ENCODE results near the gene CLASP1. TPM values are rescaled to one million over a fixed set of nuclear protein-coding genes. Genes with fewer than 3 reads are reported as not detected.
A peak's percentile ranks its signal among the peaks of the same experiment; 100 is the strongest.
"Not testable (repeated sequence)": the region's sequence is repeated elsewhere in the genome, so short reads cannot be mapped to it uniquely, and the experiment has no call there.

Gene CLASP1
- total and polyA plus RNA-seq, 8 donors, result 5.7 to 188 (median 20.8) TPM

- no peak for DNase-seq
- H3K27ac ChIP-seq, result no peak overlapping the region
- 83 to 94% (median 88%) methylated on average over 1 of the region's 1 CpG for WGBS, 5 donors
- TF ChIP-seq POLR2AphosphoS5 (IDR thresholded peaks at IDR 0.05) (no peak), EP300 (IDR thresholded peaks at IDR 0.05) (no peak), POLR2A (IDR thresholded peaks at IDR 0.05) (no peak)
- TF ChIP-seq, protein P1, sequence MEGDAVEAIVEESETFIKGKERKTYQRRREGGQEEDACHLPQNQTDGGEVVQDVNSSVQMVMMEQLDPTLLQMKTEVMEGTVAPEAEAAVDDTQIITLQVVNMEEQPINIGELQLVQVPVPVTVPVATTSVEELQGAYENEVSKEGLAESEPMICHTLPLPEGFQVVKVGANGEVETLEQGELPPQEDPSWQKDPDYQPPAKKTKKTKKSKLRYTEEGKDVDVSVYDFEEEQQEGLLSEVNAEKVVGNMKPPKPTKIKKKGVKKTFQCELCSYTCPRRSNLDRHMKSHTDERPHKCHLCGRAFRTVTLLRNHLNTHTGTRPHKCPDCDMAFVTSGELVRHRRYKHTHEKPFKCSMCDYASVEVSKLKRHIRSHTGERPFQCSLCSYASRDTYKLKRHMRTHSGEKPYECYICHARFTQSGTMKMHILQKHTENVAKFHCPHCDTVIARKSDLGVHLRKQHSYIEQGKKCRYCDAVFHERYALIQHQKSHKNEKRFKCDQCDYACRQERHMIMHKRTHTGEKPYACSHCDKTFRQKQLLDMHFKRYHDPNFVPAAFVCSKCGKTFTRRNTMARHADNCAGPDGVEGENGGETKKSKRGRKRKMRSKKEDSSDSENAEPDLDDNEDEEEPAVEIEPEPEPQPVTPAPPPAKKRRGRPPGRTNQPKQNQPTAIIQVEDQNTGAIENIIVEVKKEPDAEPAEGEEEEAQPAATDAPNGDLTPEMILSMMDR (IDR thresholded peaks at IDR 0.05), result no peak
- intact Hi-C loops (cut with DNase I; ENCODE audit: low total_unique reads), result no loop called here
- H3K4me1 ChIP-seq, result peaks cover 17 to 61% (median 28%) of the 10 kb centered on the region in 4 donors
- H3K27me3 ChIP-seq, result no peaks in the 10 kb centered on the region
- peaks cover 0 to 18% (median 9%) of the 10 kb centered on the region in 4 donors for H3K36me3 ChIP-seq
- H3K4me3 ChIP-seq, result no peak overlapping the region
- H3K9me3 ChIP-seq, result no peaks in the 10 kb centered on the region
Measured at GRCh38 chr2:121483021-121483420, 166.2 kb downstream of the CLASP1 start.

GRCh38 chr2:121480826-121481225 lies 168.4 kb downstream of the CLASP1 start:
- no peak overlapping the region for H3K27ac ChIP-seq
- DNase-seq, result peak in 1 of 2 donors; percentile 90
- intact Hi-C loops (cut with DNase I; ENCODE audit: low total_unique reads), result no loop called here

GRCh38 chr2:121479882-121480522 lies 169.3 kb downstream of the CLASP1 start:
- no peak overlapping the region for H3K4me3 ChIP-seq
- TF ChIP-seq POLR2A (IDR thresholded peaks at IDR 0.05), result no peak
- no peak for TF ChIP-seq EP300 (IDR thresholded peaks at IDR 0.05)
- TF ChIP-seq POLR2AphosphoS5 (IDR thresholded peaks at IDR 0.05), result peak in 1 of 3 donors; percentile 29
- TF ChIP-seq, protein P1 (IDR thresholded peaks at IDR 0.05), result peak in 2 of 7 experiments; percentile 20 to 42
- H3K36me3 ChIP-seq, result peaks cover 0 to 18% (median 9%) of the 10 kb centered on the region in 4 donors
- H3K4me1 ChIP-seq, result peaks cover 17 to 54% (median 40%) of the 10 kb centered on the region in 4 donors
- WGBS, 5 donors, result 30 to 50% (median 36%) methylated on average over 8 of the region's 8 CpGs
- intact Hi-C loops (cut with DNase I; ENCODE audit: low total_unique reads), result no loop called here
- no peaks in the 10 kb centered on the region for H3K9me3 ChIP-seq
- peak overlapping the region in 2 of 5 donors; percentile 8 to 36 for H3K27ac ChIP-seq
- DNase-seq, result peak; percentile 67 to 79
- H3K27me3 ChIP-seq, result no peaks in the 10 kb centered on the region

More at GRCh38 chr2:121480826-121481225, 168.4 kb downstream of the CLASP1 start:
- Histone ChIP-seq H3K4me1 (peaks cover 17 to 62% (median 36%) of the 10 kb centered on the region in 4 donors), H3K4me3 (no peak overlapping the region), H3K27me3 (no peaks in the 10 kb centered on the region), H3K36me3 (peaks cover 0 to 18% (median 9%) of the 10 kb centered on the region in 4 donors), H3K9me3 (no peaks in the 10 kb centered on the region)
- TF ChIP-seq, protein P1 (IDR thresholded peaks at IDR 0.05), result no peak
- TF ChIP-seq EP300 (IDR thresholded peaks at IDR 0.05), result no peak
- no peak for TF ChIP-seq POLR2AphosphoS5 (IDR thresholded peaks at IDR 0.05)
- no peak for TF ChIP-seq POLR2A (IDR thresholded peaks at IDR 0.05)
- WGBS, 5 donors, result 27 to 64% (median 32%) methylated on average over 1 to 5 of the region's 5 CpGs

DNA sequence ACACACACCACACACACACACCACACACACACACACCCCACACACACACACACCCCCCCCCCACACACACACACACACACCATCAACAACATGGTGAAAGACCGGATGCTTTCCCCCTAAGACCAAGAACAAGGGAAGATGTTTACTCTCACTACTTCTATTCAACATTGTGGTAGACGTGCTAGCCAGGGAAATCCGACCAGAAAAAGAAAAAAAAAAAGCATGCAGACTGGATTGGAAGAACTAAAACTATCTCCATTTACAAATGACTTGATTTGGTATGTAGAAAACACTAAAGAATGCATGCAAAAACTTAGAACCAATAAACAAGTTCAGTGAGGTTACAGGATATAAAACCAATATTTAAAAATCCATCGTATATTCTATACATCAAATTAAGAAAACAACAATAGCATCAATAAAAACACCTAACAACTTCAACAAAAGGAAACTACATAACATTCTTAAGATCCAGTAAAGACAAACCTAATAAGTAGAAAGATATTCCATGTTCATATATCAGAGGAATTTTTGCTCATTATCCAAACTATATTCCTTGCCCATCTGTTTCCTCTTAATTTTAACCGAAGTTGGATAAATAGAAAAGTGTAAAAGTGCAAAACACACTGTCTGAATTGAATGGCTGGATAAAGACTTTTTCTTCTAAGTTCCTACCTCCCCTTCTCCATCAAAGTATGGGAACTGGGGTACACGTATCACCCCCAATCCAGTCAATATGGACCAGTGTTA lies 170.1 kb downstream of the CLASP1 start:
- intact Hi-C loops (cut with DNase I; ENCODE audit: low total_unique reads), result no loop called here
- Histone ChIP-seq H3K27me3 (no peaks in the 10 kb centered on the region), H3K36me3 (peaks cover 0 to 18% (median 9%) of the 10 kb centered on the region in 4 donors), H3K4me1 (peaks cover 17 to 51% (median 38%) of the 10 kb centered on the region in 4 donors), H3K9me3 (no peaks in the 10 kb centered on the region), H3K27ac (peak overlapping the region in 1 of 5 donors; percentile 36), H3K4me3 (no peak overlapping the region)
- no peak for DNase-seq
- 74 to 82% (median 77%) methylated on average over 6 of the region's 6 CpGs for WGBS, 5 donors
- TF ChIP-seq POLR2A (IDR thresholded peaks at IDR 0.05), result no peak
- TF ChIP-seq, protein P1 (IDR thresholded peaks at IDR 0.05), result no peak
- TF ChIP-seq POLR2AphosphoS5 (IDR thresholded peaks at IDR 0.05), result no peak
- TF ChIP-seq EP300 (IDR thresholded peaks at IDR 0.05), result no peak

- 93 to 95% (median 94%) methylated on average over 7 of the region's 7 CpGs for WGBS, 5 donors
- H3K4me3 ChIP-seq; intact Hi-C loops (cut with DNase I; ENCODE audit: low total_unique reads); H3K27me3 ChIP-seq; H3K9me3 ChIP-seq; H3K27ac ChIP-seq; DNase-seq: not testable (repeated sequence)
- Histone ChIP-seq H3K4me1 (peaks cover 17 to 49% (median 37%) of the 10 kb centered on the region in 4 donors), H3K36me3 (peaks cover 0 to 18% (median 9%) of the 10 kb centered on the region in 4 donors)
Measured at GRCh38 chr2:121478358-121478995, 170.8 kb downstream of the CLASP1 start.

All from stomach (tissue), 9 donors.